Measurements from ENCODE around the gene DOK7.

DOK7 gene

GRCh38 chr4:3422241-3422801, 40.8 kb upstream of the DOK7 start:
- DNase-seq (ENCODE audit: extremely low spot score) = no peak
- TF ChIP-seq CTCF (IDR thresholded peaks at IDR 0.05; ENCODE audit: control extremely low read depth, extremely low read depth, low read depth, missing control alignments) = no peak
- ChIA-PET CTCF (no interaction called here), POLR2A (no interaction called here)

GRCh38 chr4:3422808-3423297, 40.3 kb upstream of the DOK7 start:
- no peak for DNase-seq (ENCODE audit: extremely low spot score)
- ChIA-PET POLR2A (no interaction called here), CTCF (no interaction called here)
- no peak for TF ChIP-seq CTCF (IDR thresholded peaks at IDR 0.05; ENCODE audit: control extremely low read depth, extremely low read depth, low read depth, missing control alignments)

- DNase-seq (ENCODE audit: extremely low spot score) = no peak
- TF ChIP-seq CTCF (IDR thresholded peaks at IDR 0.05; ENCODE audit: control extremely low read depth, extremely low read depth, low read depth, missing control alignments) = no peak
- POLR2A ChIA-PET = no interaction called here
- CTCF ChIA-PET = no interaction called here
These were observed 39.7 kb upstream of the DOK7 start for GRCh38 chr4:3423406-3423805.

GRCh38 chr4:3423952-3424351, 39.2 kb upstream of the DOK7 start:
- CTCF ChIA-PET = interaction anchor here (1.3 kb wide), 1 partner anchor 78 kb away, joined by 4 read pairs; no protein-coding TSS in a partner anchor
- POLR2A ChIA-PET = no interaction called here
- TF ChIP-seq CTCF (IDR thresholded peaks at IDR 0.05; ENCODE audit: control extremely low read depth, extremely low read depth, low read depth, missing control alignments) = no peak
- no peak for DNase-seq (ENCODE audit: extremely low spot score)

DNA sequence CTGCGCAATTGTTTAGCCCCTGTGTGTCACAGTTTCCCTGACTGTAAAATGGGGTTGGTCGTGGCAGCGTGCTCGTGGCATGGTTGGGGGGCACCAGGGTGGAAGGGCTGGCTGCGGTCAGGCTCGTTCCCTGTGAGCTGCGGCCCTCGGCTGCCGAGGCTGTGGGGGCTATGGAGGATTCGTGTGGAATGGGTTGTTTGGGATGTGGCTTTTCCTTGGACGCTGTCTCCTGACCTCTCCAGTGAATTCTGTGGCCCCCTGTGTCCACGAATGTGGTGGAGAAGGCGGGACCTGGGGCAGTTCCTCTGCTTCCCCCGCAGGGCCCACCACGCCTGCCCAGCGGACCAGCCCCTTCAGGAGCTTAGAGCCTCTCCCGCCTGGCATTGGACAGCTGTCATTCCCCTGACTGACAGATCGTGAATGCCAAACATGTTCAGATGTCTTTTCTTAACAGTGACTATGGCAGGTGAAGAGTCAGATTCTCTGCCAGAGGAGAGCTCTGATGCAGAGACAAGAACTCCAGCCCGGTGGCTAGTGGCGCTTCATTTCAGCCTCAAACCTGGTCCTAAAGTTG, 38.5 kb upstream of the DOK7 start:
- no peak for DNase-seq (ENCODE audit: extremely low spot score)
- CTCF ChIA-PET = interaction anchor here (1.3 kb wide), 1 partner anchor 78 kb away, joined by 4 read pairs; no protein-coding TSS in a partner anchor
- POLR2A ChIA-PET = interaction anchor here (0.7 kb wide), 1 partner anchor 342 kb away, joined by 5 read pairs; no protein-coding TSS in a partner anchor
- TF ChIP-seq CTCF (IDR thresholded peaks at IDR 0.05; ENCODE audit: control extremely low read depth, extremely low read depth, low read depth, missing control alignments) = no peak

DNA sequence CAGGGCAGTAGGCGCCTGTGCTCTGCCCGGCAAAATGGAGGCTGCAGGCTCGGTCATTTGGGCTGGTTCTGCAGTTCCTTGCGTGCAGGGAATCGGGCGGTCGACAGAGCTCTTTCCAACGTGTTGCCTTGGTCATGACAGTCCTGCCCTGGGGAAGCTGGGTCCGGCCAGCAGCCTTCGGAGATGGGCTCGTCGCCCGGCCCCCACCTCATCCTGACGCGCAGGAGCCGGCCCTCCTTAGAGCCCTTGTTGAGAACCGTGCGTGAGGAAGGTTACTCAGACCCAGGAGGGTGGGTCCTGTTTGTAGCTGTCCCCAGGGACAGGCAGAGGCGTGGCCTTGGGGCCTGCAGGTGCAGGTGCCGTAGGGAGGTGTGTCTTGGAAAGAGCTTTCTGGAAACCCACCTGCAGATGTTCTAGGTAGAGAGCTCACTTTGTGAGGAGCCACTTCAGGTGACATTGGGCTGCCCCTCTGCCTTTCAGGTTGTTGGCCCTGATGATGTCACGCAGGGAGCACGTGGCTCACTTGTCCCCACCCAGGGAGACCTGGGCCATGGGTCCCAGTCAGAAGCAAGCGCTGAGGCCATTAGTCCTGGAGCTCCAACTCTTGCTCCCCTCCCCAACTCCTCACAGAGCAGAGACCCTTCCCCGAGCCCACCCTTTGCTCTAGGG, 36.5 kb upstream of the DOK7 start:
- ChIA-PET POLR2A (no interaction called here), CTCF (interaction anchor here (1.1 to 1.9 kb wide), 2 partner anchors 78 to 80 kb away, joined by 3 to 4 read pairs; no protein-coding TSS in a partner anchor)
- no peak for TF ChIP-seq CTCF (IDR thresholded peaks at IDR 0.05; ENCODE audit: control extremely low read depth, extremely low read depth, low read depth, missing control alignments)
- no peak for DNase-seq (ENCODE audit: extremely low spot score)

All from GM10248 (cell line).